ENCODE data around the gene NOSTRIN. TPM values are rescaled to one million over a fixed set of nuclear protein-coding genes. Genes with fewer than 3 reads are reported as not detected.
A peak's percentile ranks its signal among the peaks of the same experiment; 100 is the strongest.

NOSTRIN gene
- total and polyA plus RNA-seq, 2 experiments from 2014 or later = 0.92 to 2.9 TPM

- no peak overlapping the region for H3K4me3 ChIP-seq
These were observed 12.8 kb downstream of the NOSTRIN start for GRCh38 chr2:168814939-168815907.

GRCh38 chr2:168816369-168816768, 13.9 kb downstream of the NOSTRIN start:
- Histone ChIP-seq H3K36me3 (no peaks in the 10 kb centered on the region), H3K4me3 (no peak overlapping the region), H3K4me1 (ENCODE audit: low read depth) (no peaks in the 10 kb centered on the region), H3K27ac (no peak overlapping the region), H3K27me3 (no peaks in the 10 kb centered on the region), H3K9me3 (ENCODE audit: low read depth) (no peaks in the 10 kb centered on the region)
- DNase-seq (ENCODE audit: low read depth in 1 of 2, low spot score in 1 of 2) = peak in 1 of 2 donors; percentile 90
- TF ChIP-seq CTCF (IDR thresholded peaks at IDR 0.05; ENCODE audit: low read depth, low read length) = no peak

More at GRCh38 chr2:168814939-168815907, 12.8 kb downstream of the NOSTRIN start:
- Histone ChIP-seq H3K27ac (no peak overlapping the region), H3K4me1 (ENCODE audit: low read depth) (no peaks in the 10 kb centered on the region), H3K27me3 (no peaks in the 10 kb centered on the region), H3K9me3 (ENCODE audit: low read depth) (no peaks in the 10 kb centered on the region), H3K36me3 (no peaks in the 10 kb centered on the region)
- TF ChIP-seq CTCF (IDR thresholded peaks at IDR 0.05; ENCODE audit: low read depth, low read length) = no peak
- DNase-seq (ENCODE audit: low read depth in 1 of 2, low spot score in 1 of 2) = peak in 1 of 2 donors; percentile 33

- DNase-seq (ENCODE audit: low read depth in 1 of 2, low spot score in 1 of 2) = peak in 1 of 2 donors; percentile 6
- Histone ChIP-seq H3K27ac (no peak overlapping the region), H3K4me1 (ENCODE audit: low read depth) (no peaks in the 10 kb centered on the region)
These were observed 16.7 kb downstream of the NOSTRIN start for GRCh38 chr2:168819050-168819715.

GRCh38 chr2:168819829-168820489, 17.5 kb downstream of the NOSTRIN start:
- Histone ChIP-seq H3K4me3 (no peak overlapping the region), H3K9me3 (ENCODE audit: low read depth) (no peaks in the 10 kb centered on the region), H3K36me3 (no peaks in the 10 kb centered on the region), H3K27me3 (no peaks in the 10 kb centered on the region), H3K27ac (no peak overlapping the region), H3K4me1 (ENCODE audit: low read depth) (no peaks in the 10 kb centered on the region)
- DNase-seq (ENCODE audit: low read depth in 1 of 2, low spot score in 1 of 2) = no peak
- TF ChIP-seq CTCF (IDR thresholded peaks at IDR 0.05; ENCODE audit: low read depth, low read length) = no peak

More at GRCh38 chr2:168819050-168819715, 16.7 kb downstream of the NOSTRIN start:
- TF ChIP-seq CTCF (IDR thresholded peaks at IDR 0.05; ENCODE audit: low read depth, low read length) = no peak
- Histone ChIP-seq H3K4me3 (no peak overlapping the region), H3K9me3 (ENCODE audit: low read depth) (no peaks in the 10 kb centered on the region), H3K27me3 (no peaks in the 10 kb centered on the region), H3K36me3 (no peaks in the 10 kb centered on the region)

- H3K4me3 ChIP-seq = no peak overlapping the region
- H3K9me3 ChIP-seq (ENCODE audit: low read depth) = no peaks in the 10 kb centered on the region
- no peak for DNase-seq (ENCODE audit: low read depth in 1 of 2, low spot score in 1 of 2)
- no peak overlapping the region for H3K27ac ChIP-seq
- no peaks in the 10 kb centered on the region for H3K4me1 ChIP-seq (ENCODE audit: low read depth)
- H3K36me3 ChIP-seq = no peaks in the 10 kb centered on the region
- TF ChIP-seq CTCF (IDR thresholded peaks at IDR 0.05; ENCODE audit: low read depth, low read length) = no peak
- H3K27me3 ChIP-seq = no peaks in the 10 kb centered on the region
These were observed 19.1 kb downstream of the NOSTRIN start for GRCh38 chr2:168821577-168821976.

Measured in cardiac muscle cell (in vitro differentiated cells and primary cell).